Tibial nerve (tissue), 4 donors: ENCODE measurements around the gene ACBD6. TPM values are rescaled to one million over a fixed set of nuclear protein-coding genes. Genes with fewer than 3 reads are reported as not detected.
"Not testable (repeated sequence)": the region's sequence is repeated elsewhere in the genome, so short reads cannot be mapped to it uniquely, and the experiment has no call there.

Source experiments
- DNase-seq, 2 donors: peaks; one replicate each; pipeline ENCODE4 v3.0.0-alpha.2; 2019; ENCODE audit warnings: low spot score in 2 of 2
- H3K27ac ChIP-seq, 4 donors: fragments of 200-600 bp; sonication (generic) in 3 of 4; one replicate each; pipeline ENCODE4 v1.5.1; 2017 to 2019; ENCODE audit warnings: mild to moderate bottlenecking in 1 of 4
- H3K27me3 ChIP-seq, 2 donors: fragments of 200-600 bp; sonication (generic) in 1 of 2; one replicate each; pipeline versions ENCODE4 v1.5.1 to v1.6.0; 2017 to 2019
- H3K36me3 ChIP-seq, 3 donors: fragments of 200-600 bp; sonication (generic); one replicate each; pipeline ENCODE4 v1.5.1; 2018 to 2019
- H3K4me1 ChIP-seq, 4 donors: fragments of 200-600 bp; sonication (generic) in 3 of 4; one replicate each; pipeline ENCODE4 v1.5.1; 2017 to 2019
- H3K4me3 ChIP-seq, 4 donors: fragments of 200-600 bp; sonication (generic) in 3 of 4; one replicate each; pipeline ENCODE4 v1.5.1; 2017 to 2019; ENCODE audit warnings: mild to moderate bottlenecking in 1 of 4, moderate library complexity in 1 of 4
- H3K9me3 ChIP-seq, 4 donors: fragments of 200-600 bp; sonication (generic) in 3 of 4; one replicate each; pipeline ENCODE4 v1.5.1; 2017 to 2019
- CTCF ChIP-seq, 5 experiments: fragments of 200-600 bp in 3 of 5; fragments of 450-650 bp in 2 of 5; sonication (generic) in 3 of 5; IDR thresholded peaks; one replicate each; pipeline ENCODE4 v1.5.1; 2016 to 2019; ENCODE audit warnings: antibody characterized with exemption in 5 of 5, mild to moderate bottlenecking in 3 of 5, moderate library complexity in 2 of 5
- EP300 ChIP-seq, 2 donors: sonication (generic); formaldehyde crosslinking; IDR thresholded peaks; one replicate each; pipeline ENCODE4 v1.6.1; 2017; ENCODE audit warnings: antibody characterized with exemption in 2 of 2, mild to moderate bottlenecking in 1 of 2
- POLR2A ChIP-seq, 2 donors: fragments of 450-650 bp; IDR thresholded peaks; one replicate each; pipeline ENCODE4 v1.6.1; 2017; ENCODE audit warnings: antibody characterized with exemption in 2 of 2, mild to moderate bottlenecking in 2 of 2, moderate library complexity in 2 of 2
- WGBS, 2 donors: methylation state at CpG; one replicate each; pipeline ENCODE4 v1.1.5; 2018; 5-methylcytosine and 5-hydroxymethylcytosine counted together
- total RNA-seq, 4 donors: library from RNA; depleted of rRNA; stranded (reverse); fragments of >200 nt; gene quantifications; one replicate each; pipeline ENCODE4 v1.1.0, GENCODE V29; 2016

ACBD6 gene
- total RNA-seq, 4 donors from 2014 or later: 55.7 to 61.8 (median 57.2) TPM

DNA sequence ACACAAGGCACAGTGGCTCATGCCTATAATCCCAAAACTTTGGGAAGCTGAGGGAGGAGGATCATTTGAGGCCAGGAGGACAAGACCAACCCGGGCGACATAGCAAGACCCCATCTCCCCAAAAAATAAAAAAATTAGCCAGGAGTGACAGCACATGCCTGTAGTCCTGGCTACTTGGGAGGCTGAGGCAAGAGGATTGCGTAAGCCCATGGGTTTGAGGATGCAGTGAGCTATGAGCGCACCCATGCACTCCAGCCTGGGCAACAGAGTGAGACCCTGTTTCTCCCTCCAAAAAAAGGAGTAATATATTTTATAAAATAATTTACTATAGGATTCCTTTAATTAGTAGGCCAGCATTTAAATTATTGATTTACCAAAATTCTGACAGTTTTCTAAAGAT is 89.8 kb downstream of the ACBD6 start:
- 97% methylated on average over 4 of the region's 4 CpGs for WGBS, 2 donors
- peaks cover 0 to 9% (median 0%) of the 10 kb centered on the region in 4 donors for H3K9me3 ChIP-seq
- TF ChIP-seq EP300 (IDR thresholded peaks at IDR 0.05) (no peak), CTCF (IDR thresholded peaks at IDR 0.05) (no peak), POLR2A (IDR thresholded peaks at IDR 0.05) (no peak)
- peaks cover 0 to 5% (median 0%) of the 10 kb centered on the region in 4 donors for H3K4me1 ChIP-seq
- H3K4me3 ChIP-seq: no peak overlapping the region
- no peak for DNase-seq
- H3K27ac ChIP-seq: no peak overlapping the region
- peaks cover 0 to 40% (median 0%) of the 10 kb centered on the region in 3 donors for H3K36me3 ChIP-seq
- no peaks in the 10 kb centered on the region for H3K27me3 ChIP-seq

GRCh38 chr1:180408128-180408527 is 94.2 kb downstream of the ACBD6 start:
- not testable (repeated sequence) for H3K27ac ChIP-seq, H3K4me3 ChIP-seq, DNase-seq, H3K27me3 ChIP-seq, H3K9me3 ChIP-seq, H3K4me1 ChIP-seq
- H3K36me3 ChIP-seq: peaks cover 0 to 32% (median 0%) of the 10 kb centered on the region in 3 donors
- 100% methylated on average over 1 of the region's 1 CpG for WGBS, 2 donors

- Histone ChIP-seq H3K4me1 (peaks cover 0 to 5% (median 0%) of the 10 kb centered on the region in 4 donors), H3K27ac (no peak overlapping the region), H3K36me3 (peaks cover 0 to 21% (median 0%) of the 10 kb centered on the region in 3 donors), H3K9me3 (peaks cover 0 to 2% (median 0%) of the 10 kb centered on the region in 4 donors), H3K4me3 (no peak overlapping the region), H3K27me3 (no peaks in the 10 kb centered on the region)
- DNase-seq: no peak
- TF ChIP-seq POLR2A (IDR thresholded peaks at IDR 0.05) (no peak), EP300 (IDR thresholded peaks at IDR 0.05) (no peak)
- WGBS, 2 donors: 70 to 78% methylated on average over 2 of the region's 2 CpGs
Observed at GRCh38 chr1:180407051-180407450, 95.3 kb downstream of the ACBD6 start.

GRCh38 chr1:180402551-180402950 is 99.8 kb downstream of the ACBD6 start:
- TF ChIP-seq POLR2A (IDR thresholded peaks at IDR 0.05) (no peak), EP300 (IDR thresholded peaks at IDR 0.05) (no peak), CTCF (IDR thresholded peaks at IDR 0.05) (no peak)
- Histone ChIP-seq H3K4me3 (no peak overlapping the region), H3K36me3 (peaks cover 0 to 7% (median 0%) of the 10 kb centered on the region in 3 donors), H3K27me3 (no peaks in the 10 kb centered on the region), H3K9me3 (no peaks in the 10 kb centered on the region), H3K4me1 (no peaks in the 10 kb centered on the region), H3K27ac (no peak overlapping the region)
- WGBS, 2 donors: 72 to 78% methylated on average over 6 of the region's 6 CpGs
- DNase-seq: no peak

DNA sequence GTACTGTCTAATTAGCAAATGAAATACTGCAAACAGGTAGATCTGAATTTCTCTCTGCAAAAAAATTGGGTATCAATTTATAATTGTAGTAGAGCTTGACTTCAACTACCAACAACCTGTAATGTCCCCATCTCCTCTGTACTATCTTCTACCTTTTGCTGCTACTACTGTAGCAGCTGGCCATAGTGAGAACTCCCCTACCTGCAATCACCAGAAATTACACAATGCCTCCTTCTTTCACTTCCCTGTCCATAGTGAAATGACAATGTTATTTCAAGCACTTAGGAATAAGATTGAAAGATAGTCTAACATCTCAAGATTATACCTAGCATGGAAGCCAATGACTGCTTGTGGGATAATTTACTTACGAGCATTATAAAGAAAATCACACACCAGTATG is 100.4 kb downstream of the ACBD6 start:
- WGBS, 2 donors: 100% methylated on average over 1 of the region's 1 CpG
- Histone ChIP-seq H3K27ac (no peak overlapping the region), H3K27me3 (no peaks in the 10 kb centered on the region), H3K36me3 (peaks cover 0 to 12% (median 0%) of the 10 kb centered on the region in 3 donors), H3K4me3 (no peak overlapping the region), H3K4me1 (no peaks in the 10 kb centered on the region), H3K9me3 (no peaks in the 10 kb centered on the region)
- DNase-seq: no peak
- no peak for TF ChIP-seq EP300 (IDR thresholded peaks at IDR 0.05)
- no peak for TF ChIP-seq POLR2A (IDR thresholded peaks at IDR 0.05)
- TF ChIP-seq CTCF (IDR thresholded peaks at IDR 0.05): no peak

DNA sequence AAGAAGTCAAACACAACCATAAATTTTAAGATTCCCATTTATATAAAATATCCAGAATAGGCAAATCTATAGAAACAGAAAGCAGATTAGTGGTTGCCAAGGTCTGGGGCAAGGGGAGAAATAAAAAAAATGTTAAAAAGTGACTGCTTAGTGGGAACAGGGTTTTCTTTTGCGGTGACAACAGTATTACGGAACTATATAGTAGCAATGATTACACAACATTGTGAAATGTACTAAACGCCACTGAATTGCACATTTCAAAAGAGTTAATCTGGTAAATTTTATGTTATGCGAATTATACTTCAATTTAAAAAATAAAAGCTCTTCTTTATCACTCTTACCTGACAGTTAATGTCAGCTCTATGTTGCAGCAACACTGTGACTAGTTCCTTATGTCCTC is 105.2 kb downstream of the ACBD6 start:
- H3K9me3 ChIP-seq: peaks cover 0 to 19% (median 0%) of the 10 kb centered on the region in 4 donors
- no peaks in the 10 kb centered on the region for H3K27me3 ChIP-seq
- no peak overlapping the region for H3K4me3 ChIP-seq
- H3K4me1 ChIP-seq: no peaks in the 10 kb centered on the region
- WGBS, 2 donors: 72 to 88% methylated on average over 4 of the region's 4 CpGs
- no peak for DNase-seq
- no peak overlapping the region for H3K27ac ChIP-seq
- TF ChIP-seq EP300 (IDR thresholded peaks at IDR 0.05): no peak
- peaks cover 0 to 39% (median 0%) of the 10 kb centered on the region in 3 donors for H3K36me3 ChIP-seq
